K562 (cell line): ENCODE data around the gene DCAF4L1. TPM values are rescaled to one million over a fixed set of nuclear protein-coding genes. Genes with fewer than 3 reads are reported as not detected.

Experiments
- BRF1 ChIP-seq: IDR thresholded peaks from 3 replicates; pipeline ENCODE4 v1.6.1; 2011; ENCODE audit warnings: borderline replicate concordance, mild to moderate bottlenecking; ENCODE audit not compliant: insufficient read length; ENCODE audit errors: extremely low read depth
- CREB3L1 ChIP-seq: fragments of 450-650 bp; IDR thresholded peaks from 2 replicates; pipeline ENCODE4 v1.6.1; 2014; ENCODE audit warnings: low read depth, mild to moderate bottlenecking, moderate library complexity, borderline replicate concordance
- E2F8 ChIP-seq: fragments of 450-650 bp; IDR thresholded peaks from 2 replicates; pipeline ENCODE4 v1.7.1; 2018; ENCODE audit warnings: mild to moderate bottlenecking, low read depth; ENCODE audit not compliant: partially characterized antibody
- HDAC2 ChIP-seq: fragments of 450-650 bp; IDR thresholded peaks from 2 replicates; pipeline ENCODE4 v1.6.1; 2016; ENCODE audit warnings: mild to moderate bottlenecking
- KDM1A ChIP-seq, 2 experiments: fragments of 450-650 bp; IDR thresholded peaks; 2 replicates each; pipeline ENCODE4 v1.6.1; 2016; ENCODE audit warnings: mild to moderate bottlenecking in 2 of 2
- KHSRP ChIP-seq: fragments of 450-650 bp; IDR thresholded peaks from 2 replicates; pipeline ENCODE4 v1.6.1; 2017
- MGA ChIP-seq: fragments of 450-650 bp; IDR thresholded peaks from 2 replicates; pipeline ENCODE4 v1.6.1; 2016; ENCODE audit warnings: mild to moderate bottlenecking, moderate library complexity
- MTA1 ChIP-seq: fragments of 450-650 bp; IDR thresholded peaks from 2 replicates; pipeline ENCODE4 v1.6.1; 2017; ENCODE audit warnings: borderline replicate concordance
- SNRNP70 ChIP-seq: fragments of 200-400 bp; formaldehyde crosslinking; optimal IDR thresholded peaks from 2 replicates; pipeline ENCODE3; 2017; ENCODE audit warnings: low read depth, low read length
- XRCC5 ChIP-seq: fragments of 200-400 bp; formaldehyde crosslinking; IDR thresholded peaks from 2 replicates; pipeline ENCODE4 v1.6.1; 2017; ENCODE audit warnings: low read depth, mild to moderate bottlenecking, low read length
- polyA plus RNA-seq, 8 experiments: library from polyadenylated mRNA; depleted of rRNA in 4 of 8; stranded (reverse) in 5 of 8; unstranded in 3 of 8; fragments of >200 nt; fragmentation: Nextera tagmentation in 2 of 8; fragmentation: Illumina TruSeq in 1 of 8; extraction: Ambion mirVana in 2 of 8; extraction: Trizol in 1 of 8; gene quantifications; 2 replicates each; pipeline versions ENCODE4 v1.2.1 to v1.2.3, GENCODE V29; 2011 to 2014; ENCODE audit warnings: inconsistent platforms in 1 of 8, missing spikeins in 1 of 8
- total RNA-seq, 7 experiments: library from RNA; depleted of rRNA in 6 of 7; stranded (reverse); fragments of >200 nt in 6 of 7; fragmentation: Illumina TruSeq in 2 of 7; extraction: Trizol in 2 of 7; gene quantifications; 2 replicates each; pipeline versions ENCODE4 v1.2.1 to v1.2.3, GENCODE V29; 2011 to 2021; ENCODE audit warnings: low replicate concordance in 1 of 7
- TF ChIP-seq, protein P1 (sequence below): IDR thresholded peaks from 2 replicates; pipeline ENCODE4 v1.6.1; 2011; ENCODE audit not compliant: insufficient read length; ENCODE audit errors: extremely low read depth

Gene DCAF4L1
- total and polyA plus RNA-seq, 9 of the 15 experiments (the other 6 are each of a cell fraction or from before 2014, with no cell fraction given) = 0.17 to 0.64 (median 0.36) TPM

GRCh38 chr4:41990365-41991111, 9.0 kb downstream of the DCAF4L1 start, which contains the start of gene SLC30A9 (continued):
- peak; percentile 67; the same call in 1 of the 2 replicates for TF ChIP-seq CREB3L1
- no peak for TF ChIP-seq KDM1A (IDR thresholded peaks at IDR 0.05)
- no peak for TF ChIP-seq BRF1
- no peak for TF ChIP-seq HDAC2
- TF ChIP-seq MGA = no peak
- TF ChIP-seq SNRNP70 = no peak
- TF ChIP-seq E2F8 = peak; percentile 68
- TF ChIP-seq, protein P1, sequence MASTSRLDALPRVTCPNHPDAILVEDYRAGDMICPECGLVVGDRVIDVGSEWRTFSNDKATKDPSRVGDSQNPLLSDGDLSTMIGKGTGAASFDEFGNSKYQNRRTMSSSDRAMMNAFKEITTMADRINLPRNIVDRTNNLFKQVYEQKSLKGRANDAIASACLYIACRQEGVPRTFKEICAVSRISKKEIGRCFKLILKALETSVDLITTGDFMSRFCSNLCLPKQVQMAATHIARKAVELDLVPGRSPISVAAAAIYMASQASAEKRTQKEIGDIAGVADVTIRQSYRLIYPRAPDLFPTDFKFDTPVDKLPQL = no peak
- TF ChIP-seq MTA1 = peak; percentile 88
- no peak for TF ChIP-seq XRCC5
- TF ChIP-seq KHSRP = no peak
